HG03342 (cell line): ENCODE data around the gene UCK2.

Experiments
- ATAC-seq: cut with Tn5 transposase; IDR thresholded peaks from one replicate; pipeline ENCODE4 v1.9.1; 2021; ENCODE audit warnings: mild to moderate bottlenecking, moderate library complexity; ENCODE audit not compliant: unreplicated experiment

UCK2 gene

DNA sequence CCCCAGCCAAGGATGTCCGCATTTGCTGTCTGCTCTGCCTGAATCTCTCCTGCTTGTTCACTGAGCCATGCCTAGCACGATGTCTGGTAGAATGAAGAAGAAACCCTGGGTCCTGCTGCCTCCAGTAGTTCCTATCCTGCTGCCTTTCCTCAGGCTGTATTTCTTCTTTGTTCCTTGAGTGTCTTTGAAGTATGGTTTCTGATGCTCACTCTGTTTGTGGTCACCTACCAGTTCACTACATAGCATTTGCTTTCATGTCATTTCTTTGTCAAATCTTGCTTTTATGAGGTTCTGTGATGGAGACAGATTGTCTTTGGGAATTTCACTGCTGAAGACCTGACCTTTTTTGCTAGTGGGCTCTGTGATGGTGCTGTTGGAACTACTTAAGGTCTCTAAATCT is 5.9 kb downstream of the UCK2 start:
- no peak for ATAC-seq

DNA sequence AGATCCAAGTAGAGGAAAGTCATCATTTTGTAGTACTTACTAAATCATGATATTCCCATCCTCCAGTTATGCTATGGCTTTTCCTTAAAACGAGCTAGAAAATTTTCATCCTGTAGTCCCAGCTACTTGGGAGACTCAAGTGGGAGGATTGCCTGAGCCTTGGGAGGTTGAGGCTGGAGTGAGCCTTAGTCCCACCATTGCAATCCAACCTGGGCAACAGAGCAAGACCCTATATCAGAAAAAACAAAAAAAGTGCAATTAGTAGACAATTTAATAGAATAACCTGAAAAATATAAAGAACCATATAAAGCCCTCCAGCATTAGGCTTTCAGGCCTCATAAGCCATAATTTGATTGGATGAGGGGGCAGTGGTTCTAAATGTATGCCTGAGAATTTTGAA is 6.8 kb downstream of the UCK2 start:
- ATAC-seq, result no peak

DNA sequence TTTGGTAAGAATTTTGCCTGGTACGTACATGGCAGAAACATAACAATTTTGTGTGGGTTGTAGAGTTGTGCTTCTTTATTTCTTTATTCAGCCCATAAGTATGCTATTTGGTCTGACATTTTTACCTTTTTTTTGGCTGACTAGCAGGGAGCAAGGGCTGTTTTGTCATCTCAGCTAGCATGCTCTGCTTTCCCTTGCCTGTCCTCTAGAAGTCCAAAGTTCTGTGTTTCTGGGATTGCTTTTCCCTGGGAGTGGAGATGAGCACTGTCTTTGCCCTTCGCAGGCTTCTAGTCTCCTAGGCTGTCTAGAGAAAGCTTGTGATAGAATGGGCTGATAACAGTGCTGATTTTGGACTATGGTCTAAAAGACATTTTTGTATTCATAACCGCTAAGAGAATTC is 7.5 kb downstream of the UCK2 start:
- ATAC-seq, result no peak

GRCh38 chr1:165836664-165837482 is 9.5 kb downstream of the UCK2 start:
- no peak for ATAC-seq

GRCh38 chr1:165837838-165838364 is 10.5 kb downstream of the UCK2 start:
- no peak for ATAC-seq

DNA sequence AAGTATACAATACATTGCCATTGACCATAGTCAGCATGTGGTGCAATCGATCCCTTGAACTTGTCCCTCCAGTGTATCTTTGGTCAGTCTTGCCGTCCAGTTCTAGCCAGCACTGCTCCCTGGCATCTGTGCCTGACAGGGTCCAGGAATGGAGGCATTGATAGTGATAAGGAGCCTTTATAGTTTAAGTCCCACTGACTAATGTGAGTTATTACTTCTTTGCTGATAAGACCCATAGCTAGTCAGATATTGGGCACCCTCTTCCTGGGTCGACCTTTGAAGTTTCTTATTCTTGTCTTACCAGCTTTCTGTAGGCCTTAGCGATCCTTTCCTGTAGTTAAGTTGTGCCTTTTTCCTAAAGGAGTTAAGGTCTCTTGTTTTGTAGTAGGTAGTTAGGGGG is 13.0 kb downstream of the UCK2 start:
- no peak for ATAC-seq

DNA sequence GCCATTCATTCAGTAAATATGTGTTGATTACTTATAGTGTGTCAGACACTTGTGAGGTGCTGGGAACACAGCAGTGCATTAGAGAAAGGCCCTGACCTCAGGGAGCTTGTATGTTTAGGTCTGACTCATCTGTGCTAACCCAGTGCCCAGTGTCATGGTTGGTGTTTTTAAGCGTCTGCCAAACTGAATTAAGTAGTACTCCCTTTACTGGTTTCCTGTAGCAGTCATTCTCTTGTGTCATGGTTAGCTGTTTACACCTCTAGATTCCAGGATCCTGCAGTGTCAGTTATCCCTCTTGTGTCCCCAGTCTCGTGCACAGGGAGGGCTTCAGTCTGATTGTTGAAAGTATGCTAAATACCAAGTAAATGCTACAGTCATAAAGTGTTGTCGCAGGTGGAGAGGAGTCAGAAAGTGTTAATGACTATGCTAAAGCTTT is 14.2 kb downstream of the UCK2 start:
- no peak for ATAC-seq

DNA sequence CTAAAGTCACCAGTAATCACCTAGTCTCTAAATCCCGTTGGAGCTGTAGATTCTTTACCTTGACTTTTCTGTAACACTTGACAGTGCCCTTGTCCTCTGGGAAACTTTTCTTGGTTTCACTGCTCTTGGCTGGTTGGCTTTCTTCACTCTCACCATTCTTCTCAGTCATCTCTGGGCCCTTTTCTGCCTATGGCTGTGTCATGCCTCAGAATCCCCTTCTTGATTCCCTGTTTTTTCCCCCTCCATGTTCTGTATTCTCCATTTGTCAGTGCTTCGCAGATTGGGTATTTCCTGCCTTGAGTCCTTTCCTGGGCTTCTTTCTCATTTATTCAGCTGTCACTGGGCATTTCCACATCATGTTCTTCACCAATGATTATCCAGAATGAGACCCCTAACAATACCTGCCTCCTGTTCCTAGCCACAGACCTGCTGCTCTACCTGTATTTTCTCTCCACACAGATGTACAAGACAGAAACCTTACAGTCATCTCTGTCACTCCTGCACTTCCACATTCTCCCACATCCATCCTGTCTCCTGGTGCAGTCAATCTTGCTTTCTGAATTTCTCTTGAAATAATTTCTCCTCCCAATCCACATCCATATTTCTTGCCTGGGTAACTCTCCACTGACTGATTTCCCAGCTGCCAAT is 14.7 kb downstream of the UCK2 start:
- ATAC-seq, result no peak

DNA sequence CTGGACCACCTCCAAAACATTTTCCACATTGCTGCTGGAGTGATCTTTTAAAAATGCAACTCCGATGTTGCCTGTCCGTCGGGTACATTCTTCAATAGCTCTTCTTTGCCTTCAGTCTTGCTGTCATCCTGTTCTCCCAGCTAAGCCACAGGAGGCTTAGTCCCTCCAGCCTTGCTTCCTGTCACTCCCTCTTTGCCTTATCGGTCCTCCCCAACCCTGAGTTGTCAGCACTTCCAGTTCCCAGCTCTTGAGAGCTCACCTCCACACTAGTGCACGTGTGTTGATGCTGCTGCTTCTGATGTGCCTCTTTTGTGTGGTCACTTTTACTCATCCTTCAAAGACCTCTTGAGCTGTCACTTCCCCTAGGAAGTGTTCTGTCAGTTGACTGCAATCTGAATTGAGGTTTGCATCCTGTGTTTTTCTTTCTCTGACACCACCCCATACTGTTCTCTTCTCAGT is 15.3 kb downstream of the UCK2 start:
- ATAC-seq, result peak; percentile 60

GRCh38 chr1:165843304-165843703 is 15.9 kb downstream of the UCK2 start:
- no peak for ATAC-seq

DNA sequence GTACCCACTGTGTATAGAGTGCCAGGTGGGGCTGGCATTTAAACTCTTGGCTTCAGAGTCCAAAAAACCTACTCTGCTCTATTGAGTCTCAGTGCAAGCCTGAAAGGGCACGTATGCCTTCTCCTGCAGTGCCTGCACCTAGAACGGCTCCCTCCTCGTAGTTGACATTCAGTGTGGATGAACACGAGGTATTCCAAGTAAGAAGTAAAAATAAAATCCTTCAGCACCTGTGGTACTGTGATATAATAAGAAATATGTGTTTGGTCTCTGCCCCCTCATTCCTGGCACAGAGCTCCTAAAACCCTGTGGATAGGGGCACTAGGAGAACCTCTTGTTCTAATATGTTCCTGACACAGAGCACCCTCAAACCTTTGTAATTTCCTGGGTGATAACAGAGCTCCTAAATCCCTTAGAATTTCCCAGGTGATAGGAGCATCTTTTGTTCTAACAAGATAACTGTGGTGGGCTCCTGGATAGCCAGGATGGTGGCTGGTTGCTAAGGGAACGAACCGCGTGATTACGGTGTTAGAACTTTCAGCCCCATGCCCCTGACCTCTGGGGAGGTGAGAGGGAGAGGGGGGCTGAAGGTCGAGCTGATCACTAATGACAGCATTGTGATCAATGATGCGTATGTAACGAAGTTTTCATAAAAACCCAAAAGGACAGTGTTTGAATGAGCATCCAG is 16.8 kb downstream of the UCK2 start:
- ATAC-seq, result no peak

DNA sequence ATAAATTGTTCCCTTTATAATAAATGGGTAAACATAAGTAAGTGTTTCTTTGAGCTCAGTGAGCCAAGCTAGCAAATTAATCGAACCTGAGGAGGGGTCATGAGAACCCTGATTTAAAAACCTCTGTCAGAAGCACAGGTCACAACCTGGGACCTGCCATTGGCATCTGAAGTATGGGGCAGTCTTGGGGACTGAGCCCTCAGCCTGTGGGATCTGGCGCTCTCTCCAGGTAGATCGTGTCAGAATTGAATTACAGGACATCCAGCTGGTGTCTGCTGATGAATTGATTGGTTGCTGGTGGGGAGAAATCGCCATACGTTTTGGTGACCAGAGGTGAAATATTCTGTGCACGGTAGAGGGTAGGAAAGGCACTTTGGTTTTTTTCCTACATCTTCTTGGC is 17.5 kb downstream of the UCK2 start:
- no peak for ATAC-seq

- ATAC-seq, result no peak
Measured at GRCh38 chr1:165845569-165845968, 18.2 kb downstream of the UCK2 start.

- no peak for ATAC-seq
Measured at GRCh38 chr1:165845992-165846748, 18.8 kb downstream of the UCK2 start.

- ATAC-seq, result no peak
Measured at GRCh38 chr1:165847486-165847885, 20.1 kb downstream of the UCK2 start.

DNA sequence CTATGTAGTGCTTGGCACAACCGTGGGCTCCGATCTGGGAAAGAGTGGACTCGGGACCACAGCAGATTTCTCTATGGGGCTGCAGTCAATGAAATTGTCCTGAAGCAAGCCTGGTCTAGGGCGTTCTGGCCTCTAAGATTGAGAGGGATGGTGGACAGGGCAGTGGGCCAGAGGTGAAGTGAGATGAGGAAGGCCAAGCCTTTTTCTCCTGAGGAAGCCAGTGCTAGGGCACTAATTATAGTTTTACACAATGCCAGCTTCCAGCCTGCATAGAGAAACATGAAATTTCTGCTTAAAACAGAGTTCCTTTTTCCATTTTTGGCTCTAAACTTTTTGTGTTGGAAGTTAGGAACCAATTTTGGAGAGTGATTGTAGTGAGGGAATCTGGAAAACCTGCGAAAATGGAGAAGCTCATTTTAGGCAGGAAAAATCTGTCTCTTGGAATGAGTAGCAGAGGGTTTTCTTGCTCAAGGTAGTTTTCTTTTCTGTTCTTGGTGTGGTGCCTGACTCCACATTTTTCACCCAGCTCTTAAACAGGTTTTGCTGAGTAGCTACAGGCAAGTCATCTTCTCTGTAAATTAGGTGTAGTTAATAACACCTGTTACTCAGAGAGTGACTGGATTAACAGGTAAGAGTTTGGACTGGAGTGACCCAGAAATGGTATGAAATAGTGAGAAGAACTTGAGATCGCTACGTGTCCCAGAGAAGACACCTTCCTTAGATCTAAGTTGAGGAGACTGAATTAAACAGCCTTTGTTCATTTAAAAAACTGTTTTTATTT is 22.1 kb downstream of the UCK2 start:
- ATAC-seq, result no peak

- peak; percentile 67 for ATAC-seq
Measured at GRCh38 chr1:165851034-165851658, 23.7 kb downstream of the UCK2 start.

DNA sequence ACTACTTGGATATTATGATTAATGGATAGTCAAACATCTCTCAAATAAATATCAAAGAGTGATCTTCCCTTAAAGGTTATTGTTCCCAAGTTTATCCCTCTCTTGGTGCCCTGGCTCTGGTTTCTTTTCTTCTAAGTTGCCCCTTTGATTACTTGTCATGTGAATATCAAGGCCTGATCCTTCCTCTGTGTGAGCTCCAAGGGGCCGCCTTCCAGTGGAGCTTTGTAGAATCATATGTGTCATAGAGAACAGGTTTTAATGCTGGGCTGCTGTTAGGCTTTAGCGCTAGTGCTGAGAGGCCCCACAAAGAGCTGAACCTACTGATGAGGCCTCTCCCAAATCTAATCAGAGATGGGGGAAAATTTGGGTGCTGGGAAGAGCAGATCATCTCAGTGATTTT is 25.5 kb downstream of the UCK2 start:
- ATAC-seq, result no peak

DNA sequence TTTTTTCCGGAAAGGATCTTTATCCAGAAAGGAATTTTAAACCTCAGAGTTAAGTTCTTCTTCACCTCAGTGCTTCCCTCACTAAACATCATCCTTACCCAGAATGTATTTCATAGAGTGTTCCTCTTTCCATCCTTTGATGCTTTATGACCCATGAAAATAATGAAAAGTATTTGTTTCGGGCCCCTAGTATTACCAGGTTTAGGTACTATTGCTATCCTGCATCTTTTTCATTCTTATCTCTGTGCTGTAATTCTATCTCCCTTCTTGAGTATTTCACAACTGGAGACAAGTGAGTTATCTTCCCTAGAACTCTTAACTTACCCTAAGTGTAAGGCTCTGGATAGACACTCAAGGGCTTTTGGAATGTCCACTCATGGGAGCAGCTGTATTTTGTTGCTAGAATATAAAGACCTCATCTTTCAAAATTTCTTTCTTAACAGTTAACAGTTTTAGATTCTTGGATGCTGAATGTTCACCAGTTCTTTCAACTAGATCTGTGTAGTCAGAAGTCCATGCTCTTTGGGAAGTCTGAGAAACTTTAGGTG is 26.2 kb downstream of the UCK2 start:
- ATAC-seq, result no peak
